GM19193 (cell line): ENCODE results near the gene SEC62.

Source experiments
- POLR2A ChIP-seq: IDR thresholded peaks from 4 replicates; pipeline ENCODE4 v1.6.1; 2011; ENCODE audit not compliant: insufficient read depth, insufficient read length; ENCODE audit errors: extremely low read depth

SEC62 gene

GRCh38 chr3:169993761-169994160 is 27.2 kb downstream of the SEC62 start:
- no peak for TF ChIP-seq POLR2A

GRCh38 chr3:169996063-169996462 is 29.5 kb downstream of the SEC62 start:
- no peak for TF ChIP-seq POLR2A

GRCh38 chr3:169998668-169999131 is 32.1 kb downstream of the SEC62 start:
- TF ChIP-seq POLR2A: no peak

GRCh38 chr3:169999433-169999832 is 32.8 kb downstream of the SEC62 start:
- no peak for TF ChIP-seq POLR2A

GRCh38 chr3:170000051-170000450 is 33.4 kb downstream of the SEC62 start:
- TF ChIP-seq POLR2A: no peak

DNA sequence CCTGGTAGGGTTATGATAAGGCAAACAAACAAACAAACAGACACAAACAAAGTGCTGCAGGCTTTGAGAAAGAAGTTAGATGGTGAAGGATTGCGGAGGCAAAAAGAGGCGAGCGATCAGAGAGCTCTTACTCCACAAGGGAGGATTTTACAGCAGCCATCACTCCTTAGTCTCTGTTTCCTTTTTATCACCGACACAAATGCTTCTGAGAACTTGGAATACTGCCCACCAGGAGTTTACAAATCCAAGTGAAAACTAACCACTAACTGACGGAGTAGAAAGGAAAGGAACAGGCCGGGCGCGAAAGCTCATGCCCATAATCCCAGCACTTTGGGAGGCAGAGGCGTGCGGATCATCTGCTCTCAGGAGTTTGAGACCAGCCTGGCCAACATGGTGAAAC is 35.6 kb downstream of the SEC62 start:
- no peak for TF ChIP-seq POLR2A

GRCh38 chr3:170002879-170003278 is 36.3 kb downstream of the SEC62 start:
- no peak for TF ChIP-seq POLR2A

DNA sequence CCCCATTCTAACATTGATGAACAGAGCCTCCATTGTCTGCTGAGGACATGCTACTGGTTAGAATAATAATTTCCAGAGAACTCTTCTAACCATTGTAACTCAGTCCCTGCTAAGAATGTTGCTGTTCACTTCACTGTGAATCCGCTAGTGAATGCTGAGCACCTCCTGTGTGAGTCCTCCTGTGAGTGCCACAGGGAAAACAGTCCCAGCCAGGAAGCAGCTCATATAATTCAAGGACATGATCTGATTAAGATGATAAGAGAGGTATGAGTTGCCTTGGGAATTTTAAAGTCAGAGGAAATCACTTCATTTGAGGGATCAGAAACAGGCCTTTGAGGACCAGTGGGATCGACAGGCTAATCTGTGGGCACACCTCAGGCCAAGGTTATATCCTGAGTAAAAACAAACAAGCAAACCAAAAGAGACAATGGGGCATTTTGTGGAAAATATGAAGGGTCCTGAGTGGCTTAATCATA is 37.3 kb downstream of the SEC62 start:
- TF ChIP-seq POLR2A: no peak

GRCh38 chr3:170007031-170007663 is 40.5 kb downstream of the SEC62 start:
- TF ChIP-seq POLR2A: no peak

DNA sequence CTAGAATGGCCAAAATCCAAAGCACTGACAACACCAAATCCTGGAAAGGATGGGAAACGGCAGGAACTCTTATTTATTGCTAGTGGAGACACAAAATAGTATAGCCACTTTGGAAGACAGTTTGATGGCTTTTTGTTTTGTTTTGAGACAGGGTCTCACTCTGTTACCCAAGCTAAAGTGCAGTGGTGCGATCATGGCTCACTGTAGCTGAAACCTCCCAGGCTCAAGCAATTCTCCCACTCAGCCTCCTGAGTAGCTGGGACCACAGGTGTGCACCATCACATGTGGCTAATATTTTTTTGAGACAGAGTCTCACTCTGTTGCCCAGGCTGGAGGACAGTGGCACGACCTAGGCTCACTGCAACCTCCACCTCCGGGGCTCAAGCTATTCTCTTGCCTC is 43.9 kb downstream of the SEC62 start:
- no peak for TF ChIP-seq POLR2A

GRCh38 chr3:170012683-170013400 is 46.2 kb downstream of the SEC62 start:
- TF ChIP-seq POLR2A: no peak

DNA sequence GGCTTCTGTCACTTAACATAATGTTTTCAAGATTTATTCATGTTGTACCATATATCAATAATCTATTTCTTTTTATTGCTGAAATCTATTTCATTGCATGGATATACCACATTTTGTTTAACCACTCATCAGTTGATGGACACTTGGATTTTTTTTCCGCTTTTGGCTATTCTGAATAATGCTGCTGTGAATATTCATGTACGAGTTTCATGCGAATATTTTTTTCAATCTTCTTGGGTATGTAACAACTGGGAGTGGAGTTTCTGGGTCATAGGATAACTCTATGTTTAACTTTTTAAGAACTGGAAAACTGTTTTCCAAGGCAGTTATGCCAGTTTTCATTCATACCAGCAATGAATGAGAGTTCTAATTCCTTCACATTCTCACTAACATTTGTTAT is 49.5 kb downstream of the SEC62 start:
- TF ChIP-seq POLR2A: no peak

GRCh38 chr3:170021083-170021482 is 54.5 kb downstream of the SEC62 start:
- no peak for TF ChIP-seq POLR2A

GRCh38 chr3:170022336-170022735 is 55.7 kb downstream of the SEC62 start:
- no peak for TF ChIP-seq POLR2A

GRCh38 chr3:170023165-170023564 is 56.6 kb downstream of the SEC62 start:
- TF ChIP-seq POLR2A: no peak

DNA sequence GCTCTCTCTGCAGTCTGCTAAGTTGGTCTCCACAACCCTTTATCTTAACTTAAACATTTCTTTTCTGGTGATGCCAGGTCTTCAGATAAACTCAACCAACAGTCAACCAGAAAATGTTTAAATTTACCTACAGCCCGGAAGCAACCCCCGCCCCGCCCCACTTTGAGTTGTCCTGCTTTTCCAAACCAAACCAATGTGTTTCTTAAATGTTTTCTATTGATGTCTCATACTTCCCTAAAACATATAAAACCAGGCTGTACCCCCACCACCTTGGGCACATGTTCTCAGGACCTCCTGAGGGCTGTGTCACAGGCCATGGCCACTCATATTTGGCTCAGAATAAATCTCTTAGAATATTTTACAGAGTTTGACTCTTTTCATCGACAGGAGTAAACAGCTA is 58.0 kb downstream of the SEC62 start:
- no peak for TF ChIP-seq POLR2A

GRCh38 chr3:170027233-170028102 is 60.9 kb downstream of the SEC62 start:
- TF ChIP-seq POLR2A: no peak
